Heart left ventricle (tissue), 16 donors: ENCODE results near the gene PRPF8. TPM values are rescaled to one million over a fixed set of nuclear protein-coding genes. Genes with fewer than 3 reads are reported as not detected.

Experiments
- ATAC-seq, 4 donors: fragments of 200-7000 bp; cut with Tn5 transposase; one replicate each; pipeline ENCODE4 v1.9.1; 2020 to 2022; ENCODE audit warnings: moderate library complexity in 4 of 4, mild to moderate bottlenecking in 3 of 4, moderate number of reproducible peaks in 1 of 4
- DNase-seq, 5 donors: peaks; one replicate each; pipeline ENCODE4 v3.0.0-alpha.2; 2020
- H3K27ac ChIP-seq, 12 donors: fragments of 200-600 bp; sonication (generic) in 4 of 12; one replicate each; pipeline versions ENCODE4 v1.5.0 to v1.8.0; 2016 to 2022; ENCODE audit warnings: mild to moderate bottlenecking in 2 of 12
- H3K27me3 ChIP-seq, 9 donors: fragments of 200-600 bp; sonication (generic) in 2 of 9; one replicate each; pipeline versions ENCODE4 v1.5.1 to v1.8.0; 2016 to 2022; ENCODE audit warnings: mild to moderate bottlenecking in 3 of 9
- H3K36me3 ChIP-seq, 9 donors: fragments of 200-600 bp; sonication (generic) in 2 of 9; one replicate each; pipeline versions ENCODE4 v1.5.0 to v1.8.0; 2018 to 2022; ENCODE audit warnings: mild to moderate bottlenecking in 2 of 9
- H3K4me1 ChIP-seq, 12 donors: fragments of 200-600 bp; sonication (generic) in 4 of 12; one replicate each; pipeline versions ENCODE4 v1.5.0 to v1.8.0; 2016 to 2022; ENCODE audit warnings: mild to moderate bottlenecking in 3 of 12
- H3K4me3 ChIP-seq, 12 donors: fragments of 200-600 bp; sonication (generic) in 4 of 12; one replicate each; pipeline versions ENCODE4 v1.5.0 to v1.8.0; 2017 to 2022; ENCODE audit warnings: mild to moderate bottlenecking in 9 of 12, moderate library complexity in 4 of 12
- H3K9me3 ChIP-seq, 12 donors: fragments of 200-600 bp; sonication (generic) in 4 of 12; one replicate each; pipeline versions ENCODE4 v1.5.0 to v1.8.0; 2016 to 2022; ENCODE audit warnings: mild to moderate bottlenecking in 1 of 12
- POLR2A ChIP-seq, 2 donors: fragments of 450-650 bp; IDR thresholded peaks; one replicate each; pipeline ENCODE4 v1.6.1; 2017; ENCODE audit warnings: antibody characterized with exemption in 2 of 2, mild to moderate bottlenecking in 2 of 2, moderate library complexity in 2 of 2
- WGBS, 4 donors: extraction: QIAGEN DNeasy Blood & Tissue Kit in 2 of 4; methylation state at CpG; one replicate each; pipeline versions ENCODE4 v1.1.5 to v1.1.7; 2013 to 2018; 5-methylcytosine and 5-hydroxymethylcytosine counted together
- intact Hi-C, 10 donors: fragments of 100-400 bp; cut with DNase I; formaldehyde crosslinking; loops; one replicate each; pipeline versions ENCODE4 v1.11.1 to v1.14.2; 2022
- polyA plus RNA-seq, 2 donors: library from polyadenylated mRNA; stranded (reverse); fragments of 200-250 nt; gene quantifications; one replicate each; pipeline ENCODE4 v1.2.3, GENCODE V29; 2013
- total RNA-seq, 9 donors: library from RNA; depleted of rRNA in 2 of 9; stranded (reverse); fragments of >200 nt in 2 of 9; fragmentation: NEBNext Ultra II Directional in 3 of 9; extraction: Animal tissue kit (Norgen Biotek cat#: 25700) in 3 of 9; gene quantifications; one replicate each; pipeline versions ENCODE4 v1.1.0 to v1.2.4, GENCODE V29; 2016 to 2023
- TF ChIP-seq, protein P1 (sequence below), 12 donors: fragments of 200-600 bp; sonication (generic) in 4 of 12; IDR thresholded peaks; one replicate each; pipeline versions ENCODE4 v1.5.0 to v1.8.0; 2018 to 2022; ENCODE audit warnings: antibody characterized with exemption in 12 of 12, mild to moderate bottlenecking in 5 of 12
- donor health status: ischemic (EF 13 %, LVEDD 7.1; RV severe dilation, severe dysfunction).
- donor health status: healthy with polysubstance abuse.
- donor health status: DM: no; HTN: yes; CAD: no.
- donor health status: DM: no; HTN: no; CAD: no.
- donor health status: ischemic (EF 25% LVEDD 6.9; RV normal size, moderate dysfunction).
- donor health status: ischemic (EF 25% LVEDD 5.7; RV mildly dilated, moderate dysfunction).
- donor health status: healthy.
- donor health status: DM: yes; HTN: yes; CAD: no.
- donor health status: ischemic (EF 35%, LVEDD 5.7; RV mildly dilated, moderate dysfunction).
- donor health status: nonischemic (EF 11% LVEDD 7.7; RV severe dilation, severe dysfunction).
- donor health status: DM: yes; HTN: yes; CAD: no.
- donor health status: PGD.
- donor health status: ischemic (EF 29% LVEDD 5.4; RV normal size, mild dysfunction).
- donor health status: nonischemic (EF 23%, LVEDD 6.1; RV moderate dilation, normal function).

The PRPF8 gene
- total and polyA plus RNA-seq, 11 donors = 70.1 to 195 (median 145) TPM

GRCh38 chr17:1648963-1649843, 35.5 kb downstream of the PRPF8 start:
- peaks cover 7 to 59% (median 48%) of the 10 kb centered on the region in 12 donors for H3K4me1 ChIP-seq
- H3K27me3 ChIP-seq = no peaks in the 10 kb centered on the region
- ATAC-seq (peak; percentile 25 to 67 (median 50)), DNase-seq (peak; percentile 91 to 98 (median 95))
- H3K27ac ChIP-seq = peak overlapping the region; percentile 93 to 100 (median 99)
- intact Hi-C loops = loop anchor here in 8 of 10 donors (1.0 to 10.0 kb wide), 7 partner anchors 66 to 392 kb away; no protein-coding TSS in a partner anchor
- WGBS, 4 donors = 0 to 2% (median 0%) methylated on average over 15 to 100 of the region's 100 CpGs
- H3K9me3 ChIP-seq = no peaks in the 10 kb centered on the region
- peaks cover 10 to 57% (median 46%) of the 10 kb centered on the region in 9 donors for H3K36me3 ChIP-seq
- TF ChIP-seq, protein P1, sequence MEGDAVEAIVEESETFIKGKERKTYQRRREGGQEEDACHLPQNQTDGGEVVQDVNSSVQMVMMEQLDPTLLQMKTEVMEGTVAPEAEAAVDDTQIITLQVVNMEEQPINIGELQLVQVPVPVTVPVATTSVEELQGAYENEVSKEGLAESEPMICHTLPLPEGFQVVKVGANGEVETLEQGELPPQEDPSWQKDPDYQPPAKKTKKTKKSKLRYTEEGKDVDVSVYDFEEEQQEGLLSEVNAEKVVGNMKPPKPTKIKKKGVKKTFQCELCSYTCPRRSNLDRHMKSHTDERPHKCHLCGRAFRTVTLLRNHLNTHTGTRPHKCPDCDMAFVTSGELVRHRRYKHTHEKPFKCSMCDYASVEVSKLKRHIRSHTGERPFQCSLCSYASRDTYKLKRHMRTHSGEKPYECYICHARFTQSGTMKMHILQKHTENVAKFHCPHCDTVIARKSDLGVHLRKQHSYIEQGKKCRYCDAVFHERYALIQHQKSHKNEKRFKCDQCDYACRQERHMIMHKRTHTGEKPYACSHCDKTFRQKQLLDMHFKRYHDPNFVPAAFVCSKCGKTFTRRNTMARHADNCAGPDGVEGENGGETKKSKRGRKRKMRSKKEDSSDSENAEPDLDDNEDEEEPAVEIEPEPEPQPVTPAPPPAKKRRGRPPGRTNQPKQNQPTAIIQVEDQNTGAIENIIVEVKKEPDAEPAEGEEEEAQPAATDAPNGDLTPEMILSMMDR (IDR thresholded peaks at IDR 0.05) = peak in 11 of 12 donors; percentile 73 to 97 (median 87)
- peak; percentile 61 to 89 for TF ChIP-seq POLR2A (IDR thresholded peaks at IDR 0.05)
- H3K4me3 ChIP-seq = peak overlapping the region; percentile 68 to 99 (median 83)

DNA sequence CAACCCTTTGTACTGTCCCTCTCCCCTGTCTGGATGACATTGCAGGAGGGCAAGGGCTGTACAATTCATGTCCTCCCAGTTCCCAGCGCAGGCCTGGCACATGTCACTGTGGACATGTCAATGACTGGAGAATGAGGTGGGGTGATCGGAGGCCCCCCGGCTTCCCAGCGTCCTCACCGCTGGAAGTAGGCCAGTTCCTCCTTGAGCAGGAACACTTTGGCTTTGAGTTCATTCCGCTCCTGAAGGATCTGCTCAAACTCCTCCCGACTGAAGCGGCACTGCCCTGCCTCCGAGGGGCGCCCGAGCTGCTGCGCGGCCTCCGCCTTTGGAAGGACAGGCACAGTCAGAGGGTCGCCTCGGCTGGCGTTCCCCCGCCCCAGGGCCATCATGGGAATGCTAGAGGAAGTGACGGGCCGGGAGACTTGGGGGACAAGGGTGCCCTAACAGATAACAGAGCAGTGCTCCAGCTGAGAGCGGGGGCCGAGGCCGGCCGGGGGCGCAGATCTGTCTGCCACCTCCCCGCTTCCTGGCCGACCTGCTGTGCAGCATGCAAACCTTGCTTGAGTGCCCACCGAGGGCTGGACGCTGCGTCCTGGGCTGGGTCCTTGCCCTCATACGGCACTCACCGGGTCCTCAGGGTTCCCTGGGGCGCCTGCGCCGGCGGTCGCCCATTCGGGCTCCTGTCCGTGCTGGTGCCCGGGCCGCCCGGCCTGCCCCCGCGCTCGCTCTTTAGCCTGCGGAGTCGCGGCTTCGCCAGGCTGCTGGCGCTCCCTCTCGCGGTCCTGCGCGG, 36.3 kb downstream of the PRPF8 start:
- Histone ChIP-seq H3K27ac (peak overlapping the region; percentile 83 to 100 (median 96)), H3K4me1 (peaks cover 7 to 68% (median 55%) of the 10 kb centered on the region in 12 donors), H3K9me3 (no peaks in the 10 kb centered on the region), H3K4me3 (peak overlapping the region; percentile 32 to 99 (median 67)), H3K27me3 (no peaks in the 10 kb centered on the region), H3K36me3 (peaks cover 10 to 49% (median 38%) of the 10 kb centered on the region in 9 donors)
- peak in 1 of 2 donors; percentile 19 for TF ChIP-seq POLR2A (IDR thresholded peaks at IDR 0.05)
- TF ChIP-seq, protein P1 (IDR thresholded peaks at IDR 0.05) = peak in 1 of 12 donors; percentile 69
- WGBS, 4 donors = 1 to 4% (median 3%) methylated on average over 20 to 54 of the region's 54 CpGs
- DNase-seq = peak; percentile 57 to 97 (median 75)
- peak; percentile 23 to 62 (median 55) for ATAC-seq
- intact Hi-C loops = loop anchor here in 8 of 10 donors (1.0 to 10.0 kb wide), 6 partner anchors 71 to 391 kb away; no protein-coding TSS in a partner anchor

DNA sequence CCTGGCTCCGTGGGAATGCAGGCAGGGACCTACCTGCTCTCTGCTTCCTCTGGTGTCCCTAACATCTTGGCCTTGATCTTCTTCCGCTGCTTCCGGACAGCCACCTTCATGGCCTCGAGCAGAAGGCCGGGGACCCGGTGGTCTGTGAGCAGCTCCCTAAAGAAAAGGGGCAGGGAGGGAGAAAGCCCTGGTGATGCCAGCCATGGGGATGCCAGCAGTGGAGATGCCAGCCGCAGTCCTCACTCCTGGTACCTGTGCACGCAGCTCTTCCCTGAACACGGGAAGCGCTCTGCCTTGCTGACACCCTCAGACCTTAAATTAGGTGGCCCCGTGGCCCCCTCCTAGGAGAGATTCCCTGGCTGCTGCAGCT, 36.9 kb downstream of the PRPF8 start:
- peak overlapping the region in 11 of 12 donors; percentile 32 to 99 (median 68) for H3K4me3 ChIP-seq

More for the DNA sequence above, 36.9 kb downstream of the PRPF8 start:
- ATAC-seq (no peak), DNase-seq (no peak)
- no peaks in the 10 kb centered on the region for H3K27me3 ChIP-seq
- H3K27ac ChIP-seq = peak overlapping the region; percentile 83 to 100 (median 96)
- H3K4me1 ChIP-seq = peaks cover 7 to 70% (median 55%) of the 10 kb centered on the region in 12 donors
- 52 to 76% (median 55%) methylated on average over 9 to 11 of the region's 11 CpGs for WGBS, 4 donors
- intact Hi-C loops = loop anchor here in 8 of 10 donors (1.0 to 10.0 kb wide), 6 partner anchors 70 to 390 kb away; no protein-coding TSS in a partner anchor
- no peaks in the 10 kb centered on the region for H3K9me3 ChIP-seq
- H3K36me3 ChIP-seq = peaks cover 4 to 43% (median 32%) of the 10 kb centered on the region in 9 donors
- no peak for TF ChIP-seq POLR2A (IDR thresholded peaks at IDR 0.05)
- TF ChIP-seq, protein P1 (IDR thresholded peaks at IDR 0.05) = no peak
